Hematopoietic multipotent progenitor cell treated with erythropoietin and hydrocortisone succinate and interleukin-3 and kit ligand, for 4 days (in vitro differentiated cells): ENCODE results near the gene CLNK.
A peak's percentile ranks its signal among the peaks of the same experiment; 100 is the strongest.

ENCODE experiments used
- DNase-seq: peaks from one replicate; pipeline ENCODE4 v3.0.0-alpha.2; 2015

The CLNK gene

DNA sequence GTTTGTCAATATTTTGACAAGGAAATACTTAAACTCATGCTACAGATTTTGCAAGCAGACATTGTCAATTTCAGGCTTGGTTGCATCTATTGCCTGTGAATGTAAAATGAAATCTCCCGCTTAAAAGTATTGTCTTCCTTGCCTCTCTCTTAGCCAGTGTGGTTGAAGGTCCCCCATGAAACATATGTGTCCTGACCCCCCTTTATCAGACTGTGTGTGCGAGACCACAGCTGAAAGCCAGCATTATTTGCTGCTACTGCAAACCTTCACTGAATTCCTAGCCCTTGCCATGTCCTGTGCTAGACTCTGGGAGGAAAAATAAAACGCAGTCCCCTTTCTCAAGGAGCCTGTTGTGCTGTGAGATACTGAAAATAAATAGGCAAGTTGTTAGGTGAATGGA lies 16.6 kb upstream of the CLNK start:
- DNase-seq: peak; percentile 28

DNA sequence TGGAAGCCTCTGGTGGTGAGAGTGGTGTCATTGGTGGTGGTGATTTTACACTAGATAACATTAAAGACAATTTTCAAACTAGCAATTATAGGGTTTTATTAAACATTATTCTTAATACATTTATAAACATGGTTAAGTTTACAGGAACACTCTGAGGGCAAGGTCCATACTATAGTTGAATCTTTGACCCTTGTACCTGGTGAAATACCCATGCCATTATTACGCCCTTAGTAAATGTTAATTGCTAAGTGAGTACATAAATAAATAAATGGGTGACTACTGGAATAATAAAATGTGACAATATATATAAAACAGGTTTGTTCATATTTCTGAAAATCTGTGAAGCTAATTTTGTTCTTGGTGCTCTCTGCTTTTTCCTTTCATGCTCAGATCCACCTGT lies 13.6 kb upstream of the CLNK start:
- no peak for DNase-seq

DNA sequence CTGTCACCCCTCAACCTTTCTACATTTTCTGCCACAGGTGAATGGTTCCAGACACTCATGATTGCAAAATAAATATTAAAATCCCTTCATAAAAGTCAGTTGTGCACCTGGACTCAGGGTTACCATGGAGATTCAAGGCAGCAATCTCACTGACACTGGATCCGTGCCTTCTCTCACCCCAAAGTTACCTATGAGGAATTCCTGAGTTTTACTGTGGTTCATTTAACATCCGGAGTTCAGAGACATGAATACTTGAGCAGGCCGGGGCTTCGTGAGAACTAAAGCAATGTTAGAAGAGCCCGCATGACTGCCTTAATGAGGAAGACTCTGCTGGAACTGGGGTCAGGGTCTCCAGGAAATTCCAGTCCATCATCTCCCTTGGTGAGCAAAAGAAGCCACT lies 12.5 kb upstream of the CLNK start:
- no peak for DNase-seq

DNA sequence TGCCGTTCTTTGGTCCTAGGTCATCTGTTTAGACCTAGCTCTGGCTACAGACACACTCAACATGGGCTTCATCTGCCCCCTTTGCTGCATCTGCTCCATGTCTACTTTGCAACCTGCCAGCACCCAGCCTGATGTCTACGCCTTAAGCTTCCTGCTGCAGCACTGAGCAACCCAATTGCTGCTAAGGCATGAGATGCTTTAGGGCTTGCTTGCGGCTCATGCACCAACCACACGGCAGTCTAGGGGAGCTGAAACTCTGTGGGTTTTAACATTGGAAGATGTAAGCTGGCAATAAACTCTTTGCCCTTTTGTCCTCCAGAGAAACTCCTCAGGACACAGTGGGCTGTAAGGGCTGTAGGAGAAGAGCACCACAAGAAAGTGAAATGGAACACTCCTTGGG lies 11.7 kb upstream of the CLNK start:
- DNase-seq: no peak

DNA sequence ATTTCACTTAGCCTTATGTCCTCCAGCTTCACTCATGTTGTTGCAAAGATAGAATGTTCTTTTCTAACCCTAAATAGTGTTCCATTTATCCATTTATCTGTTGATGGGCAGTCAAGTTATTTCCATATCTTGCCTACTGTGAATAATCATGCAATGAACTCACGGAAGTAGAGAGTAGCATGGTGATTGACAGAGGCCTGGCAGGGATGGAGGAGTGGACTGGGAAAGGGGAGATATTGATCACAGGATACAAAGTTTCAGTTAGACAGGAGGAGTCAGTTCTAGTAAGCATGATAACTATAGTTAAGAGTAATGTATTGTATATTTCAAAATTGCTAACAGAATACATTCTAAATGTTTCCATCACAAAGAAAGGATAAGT lies 10.3 kb upstream of the CLNK start:
- no peak for DNase-seq

DNA sequence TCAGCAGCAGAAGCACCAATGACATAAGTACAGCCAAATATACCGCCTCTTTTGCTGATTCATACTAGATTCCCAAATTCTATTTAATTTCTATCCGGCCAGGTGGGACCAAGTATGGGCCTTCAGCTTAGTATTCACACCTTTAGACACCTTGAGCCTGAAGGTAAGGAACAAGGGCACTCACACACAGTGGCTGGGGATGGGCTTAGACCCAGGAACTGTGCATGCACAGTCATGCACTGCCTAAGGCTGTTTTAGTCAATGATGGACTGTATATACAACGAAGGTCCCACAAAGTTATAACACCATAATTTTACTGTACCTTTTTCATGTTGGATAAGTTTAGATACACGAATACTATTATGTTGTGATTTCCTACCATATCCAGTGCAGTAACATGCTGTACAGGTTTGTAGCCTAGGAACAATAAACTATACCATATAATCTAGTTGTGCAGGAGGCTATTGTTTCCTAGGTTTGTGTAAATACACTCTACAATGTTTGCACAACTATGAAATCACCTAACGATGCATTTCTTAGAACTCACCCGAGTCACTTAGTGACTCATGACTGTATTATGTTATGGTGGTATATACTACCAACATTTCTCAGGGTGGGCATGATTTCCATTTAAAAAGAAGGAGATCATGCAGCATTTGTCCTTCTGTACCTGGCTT lies 9.7 kb upstream of the CLNK start:
- DNase-seq: no peak

DNA sequence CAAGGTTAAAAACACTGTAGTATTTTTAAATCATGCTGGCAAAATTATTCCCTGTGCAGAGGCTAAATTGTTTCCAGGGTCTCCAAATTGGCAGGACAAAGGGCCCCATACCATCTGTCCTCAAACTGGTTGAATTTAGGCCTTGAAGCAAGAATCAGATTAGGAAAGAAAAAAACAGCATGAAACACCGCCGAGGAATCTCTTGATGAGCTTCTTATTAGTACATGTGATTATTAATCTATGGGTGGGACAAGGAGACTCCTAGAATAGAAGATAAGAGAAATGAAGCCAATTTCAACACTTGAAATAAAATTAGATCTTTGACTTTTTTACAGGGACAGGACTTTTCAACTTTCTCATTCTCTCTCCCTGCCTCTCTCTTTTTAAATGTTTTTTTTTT lies 7.1 kb upstream of the CLNK start:
- DNase-seq: no peak

DNA sequence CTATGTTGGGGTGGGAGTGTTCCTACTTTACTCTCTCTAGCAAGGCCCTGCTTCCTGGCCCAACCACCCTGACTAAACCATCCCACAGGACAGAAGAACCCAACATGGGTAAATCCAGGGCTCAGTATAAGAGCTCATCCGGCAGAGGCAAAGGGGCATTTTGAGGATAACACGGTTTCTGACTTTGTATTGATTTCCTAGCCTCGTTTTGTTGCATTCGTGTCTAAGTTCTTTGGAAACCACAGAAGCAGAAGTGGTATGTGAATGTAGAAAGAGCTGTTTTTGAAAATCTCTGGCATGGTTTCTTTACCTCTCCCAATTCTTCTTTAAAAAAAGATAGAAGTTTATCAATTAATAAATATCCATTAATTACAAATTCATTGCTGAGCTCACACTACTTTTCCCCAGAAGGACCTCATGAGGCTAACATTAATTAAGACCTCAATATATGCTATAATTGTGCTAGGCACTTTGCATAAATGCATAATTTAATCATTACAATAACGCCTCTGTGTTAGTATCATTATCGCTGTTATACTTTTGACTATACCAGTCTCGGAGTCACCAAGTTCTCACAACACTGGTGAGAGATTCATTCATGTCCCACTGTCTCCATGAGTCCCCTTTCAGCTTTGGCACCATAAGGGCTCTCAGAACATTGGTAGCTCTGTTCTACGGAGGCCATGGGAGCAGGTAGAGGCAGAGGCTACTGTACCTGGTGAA lies 5.8 kb upstream of the CLNK start:
- DNase-seq: peak; percentile 44

DNA sequence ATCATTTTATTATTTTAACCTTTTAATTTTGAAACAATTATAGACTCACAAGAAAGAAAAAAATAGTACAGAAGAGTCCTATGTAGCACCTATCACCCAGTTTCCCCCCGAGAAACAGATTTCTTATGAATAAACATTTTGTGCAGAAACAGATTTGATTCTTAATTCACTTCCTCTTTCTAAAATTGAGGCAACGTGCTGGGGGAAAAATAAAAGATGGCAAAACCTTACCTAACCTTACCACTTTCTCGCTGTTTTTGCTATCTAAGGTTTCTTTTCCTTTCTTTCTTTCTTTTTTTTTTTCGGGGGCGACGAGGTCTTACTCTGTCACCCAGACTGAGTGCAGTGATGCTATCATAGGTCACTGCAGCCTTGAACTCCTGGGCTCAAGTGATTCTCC lies 4.3 kb upstream of the CLNK start:
- DNase-seq: peak; percentile 35

DNA sequence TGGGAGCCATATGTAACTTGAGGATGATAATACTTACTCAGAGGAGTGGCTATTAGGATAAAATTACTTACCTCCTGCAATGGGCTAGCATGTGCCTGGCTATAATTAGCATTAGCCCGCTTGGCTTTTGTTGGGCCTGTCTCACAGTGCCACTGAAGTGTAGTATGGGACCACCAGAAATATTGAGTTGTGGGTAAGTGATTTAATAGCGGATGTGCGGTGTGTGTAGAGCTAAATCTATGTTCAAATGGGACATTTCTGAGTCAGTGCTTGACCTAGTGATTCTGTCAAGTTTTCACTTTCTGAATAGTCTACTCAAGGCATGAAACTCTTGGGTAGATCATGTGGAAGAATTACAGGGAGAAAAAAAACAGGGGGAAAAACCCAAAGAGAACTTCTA lies 3.5 kb upstream of the CLNK start:
- no peak for DNase-seq

DNA sequence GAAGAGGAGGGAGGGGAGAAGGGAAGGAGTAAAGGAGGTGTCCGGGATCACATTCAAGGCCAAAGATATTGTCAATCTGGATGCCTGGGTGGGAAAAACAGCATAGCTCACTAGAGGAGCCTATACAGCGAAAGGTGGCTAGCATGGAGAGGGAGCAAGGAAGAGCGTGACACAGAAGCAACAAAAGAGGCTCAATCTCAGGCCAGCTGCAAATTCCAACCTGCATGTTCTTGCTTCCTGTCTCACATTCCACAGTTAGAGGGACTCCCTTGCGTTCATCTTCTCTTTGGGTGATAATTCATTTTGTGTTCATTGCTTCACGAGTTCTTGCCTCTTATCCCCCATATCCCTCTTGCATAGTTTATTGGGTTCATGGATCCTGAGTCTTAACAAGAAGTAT lies 3.0 kb upstream of the CLNK start:
- no peak for DNase-seq

DNA sequence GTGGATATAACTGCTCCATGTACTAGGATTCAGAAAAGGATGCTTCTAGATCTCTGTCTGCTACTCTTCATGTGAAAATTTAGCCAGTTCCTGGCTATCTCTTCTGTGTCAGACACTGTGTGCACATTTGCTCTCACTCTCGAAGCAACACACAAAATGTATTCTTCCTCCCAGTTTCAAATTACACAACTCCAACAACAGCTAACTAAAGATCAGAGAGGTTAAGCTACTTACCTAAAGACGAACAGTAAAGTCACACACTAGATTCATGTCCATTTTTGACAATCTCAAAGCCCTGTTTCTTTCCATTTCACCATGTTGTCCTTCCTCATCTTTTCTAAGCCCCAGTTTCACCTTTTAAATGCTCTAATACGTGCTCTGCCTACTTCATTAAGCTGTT lies 2.2 kb downstream of the CLNK start:
- no peak for DNase-seq

DNA sequence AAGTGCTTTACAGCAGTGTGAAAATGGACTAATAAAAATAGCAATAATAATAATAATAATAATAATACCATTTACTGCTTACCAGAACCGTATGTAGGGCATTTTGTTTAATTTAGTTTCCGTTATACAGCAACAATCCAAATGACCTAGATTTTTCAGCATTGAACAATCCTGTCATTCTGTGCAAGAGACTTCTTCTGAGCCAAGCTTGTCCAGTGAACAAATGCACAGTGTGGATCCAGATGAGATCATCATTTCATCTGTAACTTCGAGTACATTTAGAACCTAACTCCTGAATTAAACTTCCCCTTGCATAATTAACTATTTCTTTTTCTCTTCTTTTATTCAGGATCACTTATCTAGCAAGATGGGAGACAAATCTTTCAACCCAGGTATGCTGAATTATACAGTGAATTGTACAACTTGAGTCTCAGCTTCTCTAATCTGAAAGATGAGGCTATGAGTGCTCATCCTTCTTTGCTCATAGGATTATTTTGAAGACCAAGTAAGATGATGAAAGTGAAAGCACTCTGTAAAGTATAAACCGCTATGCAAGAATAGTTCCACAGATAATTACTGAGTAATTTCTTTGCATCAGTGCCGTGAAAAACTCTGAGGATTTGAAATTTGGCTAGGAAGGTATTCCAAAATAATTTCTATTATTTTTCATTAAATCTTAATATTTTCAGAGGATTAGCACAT lies 6.6 kb downstream of the CLNK start:
- DNase-seq: no peak

DNA sequence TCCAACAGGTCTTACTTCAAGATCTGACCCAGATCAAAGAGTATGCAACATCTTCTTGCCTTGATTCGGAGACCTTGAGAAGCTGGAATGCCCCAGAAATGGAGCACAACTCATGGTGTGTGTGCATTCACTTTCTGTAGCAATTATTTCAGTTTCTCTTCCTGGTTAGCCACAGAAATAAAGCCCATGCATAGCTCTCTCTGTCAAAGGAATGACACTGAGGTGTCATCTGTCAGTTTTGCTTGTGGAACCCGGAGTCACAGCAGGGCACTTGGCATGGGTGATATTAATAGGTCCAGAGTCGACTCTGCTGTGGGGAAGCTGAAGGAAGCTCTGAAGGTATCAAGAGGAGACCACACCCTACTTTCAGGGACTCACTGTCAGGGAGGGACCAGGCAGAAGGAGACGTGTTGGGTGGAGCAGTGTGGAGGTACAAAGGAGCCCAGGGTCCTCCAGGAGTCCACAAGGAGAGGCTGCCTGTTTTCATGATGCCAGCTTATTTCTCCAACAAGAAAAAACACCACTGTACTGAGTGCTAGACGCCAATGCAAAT lies 10.7 kb downstream of the CLNK start:
- no peak for DNase-seq

DNA sequence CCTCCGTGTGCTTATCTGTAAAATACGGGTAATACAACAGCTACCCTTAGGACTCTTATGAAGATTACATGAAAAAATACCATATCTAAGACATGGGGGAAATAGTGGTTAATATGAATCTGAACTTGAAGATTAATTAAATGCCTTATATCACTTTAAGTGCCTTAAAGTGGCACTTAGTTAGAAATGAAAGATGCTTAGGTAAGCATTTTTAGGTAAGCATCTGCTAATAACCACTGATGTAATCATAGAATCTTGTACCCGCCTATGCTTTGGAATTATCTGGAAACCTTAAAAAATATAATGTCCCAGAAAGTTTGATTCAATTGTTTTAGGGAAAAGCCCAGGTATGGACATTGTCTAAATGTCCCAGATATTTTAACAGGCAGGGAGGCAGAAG lies 12.2 kb downstream of the CLNK start:
- no peak for DNase-seq

DNA sequence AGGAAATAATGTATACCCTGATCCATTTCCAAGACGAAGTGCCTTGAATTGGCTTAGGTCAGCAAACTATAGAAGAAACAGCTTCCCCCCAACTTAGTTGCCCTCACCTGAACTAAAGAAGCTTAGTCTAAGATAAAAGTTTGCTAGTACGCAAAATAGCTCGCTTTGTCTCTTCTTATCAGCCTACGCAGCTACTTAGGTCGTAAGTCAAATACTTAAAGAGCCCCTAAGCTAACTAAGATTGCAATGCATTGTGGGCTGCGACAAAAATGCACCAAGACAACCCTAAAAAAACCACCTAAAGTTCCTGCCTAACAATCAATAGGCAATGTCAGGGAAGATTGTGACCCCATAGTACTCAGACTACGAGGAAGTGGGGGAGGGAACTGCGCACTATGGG lies 12.8 kb downstream of the CLNK start:
- no peak for DNase-seq

DNA sequence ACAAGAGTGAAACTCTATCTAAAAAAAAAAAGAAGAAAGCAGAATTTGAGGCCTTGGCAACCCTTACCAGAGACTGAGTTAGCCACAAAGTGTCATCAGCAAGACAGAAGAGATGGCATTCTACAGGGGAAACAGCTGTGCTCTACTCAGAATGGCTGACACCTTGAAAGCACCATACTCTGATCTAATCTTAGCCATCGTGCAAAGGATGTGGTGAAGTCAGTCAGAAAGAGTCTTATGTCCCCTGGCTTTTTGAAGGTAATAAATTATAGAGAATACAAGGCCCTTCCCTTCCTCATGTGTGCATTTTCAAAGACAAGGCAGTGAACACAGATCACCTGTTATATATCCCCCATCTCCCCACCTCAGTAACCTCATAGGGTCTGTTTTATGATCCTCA lies 13.2 kb downstream of the CLNK start:
- DNase-seq: peak; percentile 78

DNA sequence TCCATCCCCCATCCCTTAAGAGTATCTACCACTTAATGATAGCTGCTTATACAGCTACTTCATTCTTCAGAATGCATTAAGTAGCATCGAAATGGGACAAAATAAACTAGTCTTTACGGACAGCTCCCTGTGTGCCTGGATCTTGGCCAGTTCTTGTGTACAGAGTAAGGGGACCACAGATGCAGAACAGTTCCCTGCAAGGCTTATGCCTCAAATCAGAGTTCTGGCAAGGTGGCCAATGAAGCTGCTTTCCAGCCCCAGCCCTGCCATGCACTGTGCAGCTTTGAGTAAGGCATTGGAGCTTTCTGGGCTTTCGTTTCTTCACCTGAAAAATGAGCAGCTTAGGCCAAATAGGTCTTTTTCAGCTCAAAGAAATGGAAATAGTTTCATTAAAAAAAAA lies 14.2 kb downstream of the CLNK start:
- DNase-seq: no peak

DNA sequence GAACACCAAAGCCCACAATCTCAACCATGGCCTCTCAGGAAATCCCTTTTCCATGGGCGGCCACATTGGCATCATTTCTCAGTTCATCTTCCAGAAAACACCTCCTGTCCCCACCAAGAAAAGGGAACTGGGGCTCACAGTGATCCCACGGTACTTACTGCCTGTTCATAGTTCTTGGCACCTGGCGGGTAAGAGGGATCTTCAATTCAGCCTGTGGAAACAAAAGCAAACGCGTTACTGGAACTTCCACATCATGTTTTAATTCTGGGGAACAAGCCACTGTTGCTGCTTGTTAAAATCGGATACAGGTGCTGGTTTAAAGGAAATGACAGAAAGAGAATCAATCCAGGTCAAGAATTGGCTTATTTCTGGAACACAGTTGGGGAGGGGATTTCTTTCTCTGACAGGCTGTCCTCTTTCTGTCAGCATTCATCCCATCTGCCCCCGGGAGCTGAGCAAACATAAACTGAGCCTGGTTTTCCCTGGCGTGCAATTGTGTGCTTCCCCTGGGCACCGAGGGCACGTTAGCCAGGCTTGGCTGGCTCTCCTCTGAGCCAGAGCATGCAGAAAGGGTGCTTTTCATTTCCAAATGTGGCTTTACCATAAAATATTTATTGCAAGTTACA lies 16.8 kb downstream of the CLNK start:
- DNase-seq: no peak

DNA sequence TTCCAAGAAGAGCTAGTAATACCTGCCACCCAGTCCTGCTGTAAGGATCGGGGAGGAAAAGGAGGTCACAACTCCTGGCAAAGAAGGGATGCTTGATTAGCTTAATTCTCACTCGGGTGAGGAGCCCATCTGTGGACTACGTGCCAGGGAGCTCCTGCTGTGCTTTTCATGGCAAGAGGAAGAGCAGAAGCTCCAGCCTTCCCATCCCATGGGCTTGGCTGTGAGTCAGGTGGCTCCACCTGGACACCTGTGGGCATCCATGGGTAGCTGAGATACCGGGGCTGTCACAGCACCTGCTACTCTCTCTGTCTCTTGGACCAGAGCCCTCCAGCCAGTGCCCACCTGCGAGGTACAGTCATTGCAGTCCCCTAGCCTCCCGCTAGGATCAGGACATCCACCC lies 18.0 kb downstream of the CLNK start:
- DNase-seq: no peak

DNA sequence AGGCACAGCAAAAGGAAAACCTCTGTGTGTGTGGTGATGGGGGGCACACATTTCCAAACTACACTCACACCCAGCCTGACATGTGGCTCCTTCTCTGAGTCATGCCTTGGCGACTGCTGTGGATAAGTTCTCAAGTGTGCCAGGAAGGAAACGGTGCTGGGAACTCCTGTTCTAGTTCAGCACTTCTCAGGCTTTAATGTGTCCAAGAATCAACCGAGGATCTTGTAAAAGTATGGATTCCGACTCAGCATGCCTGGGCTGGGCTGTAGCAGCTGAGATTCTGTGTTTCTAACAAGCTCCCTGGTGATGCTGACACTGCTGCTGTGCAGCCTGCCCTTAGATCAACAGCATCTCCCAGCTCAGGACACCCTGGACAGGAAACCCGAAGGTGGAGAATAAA lies 20.2 kb downstream of the CLNK start:
- DNase-seq: peak; percentile 46

DNA sequence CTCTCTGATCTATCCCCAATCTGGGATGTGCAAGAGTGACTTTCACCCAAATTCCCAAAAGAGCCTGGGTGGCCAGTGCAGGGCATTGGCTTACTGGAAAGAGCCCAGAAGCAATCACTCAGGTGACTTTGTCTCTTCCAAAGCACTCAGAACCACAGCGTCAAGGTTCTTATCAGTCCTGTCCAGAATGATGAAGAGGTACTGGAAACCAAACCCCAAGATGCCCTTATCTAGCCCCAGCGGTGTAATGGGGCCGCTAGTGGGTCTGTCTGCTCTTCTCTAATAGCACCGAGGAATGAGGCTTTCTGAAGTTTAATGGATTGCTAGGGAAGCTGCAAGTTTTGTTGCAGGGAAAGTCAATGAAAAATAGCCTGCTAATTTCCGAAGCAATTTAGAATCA lies 21.6 kb downstream of the CLNK start:
- peak; percentile 81 for DNase-seq

DNA sequence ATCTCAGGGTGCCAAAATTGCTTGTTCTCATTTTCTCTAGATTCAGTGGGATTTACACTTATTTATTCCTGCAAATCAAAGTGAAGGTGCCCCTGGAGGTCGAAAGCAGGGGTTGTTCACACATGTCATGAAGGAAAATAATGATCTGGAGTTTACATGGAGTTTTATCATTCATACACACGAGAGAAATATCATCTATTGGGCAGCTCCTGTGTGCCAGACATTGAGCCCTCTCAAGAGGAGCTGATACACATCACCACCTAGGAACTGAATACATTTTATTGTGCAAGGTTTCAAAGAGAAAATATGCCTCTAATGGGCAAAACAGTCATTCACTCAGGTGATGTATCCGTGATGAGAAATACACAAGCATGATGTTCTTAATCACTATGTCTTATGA lies 23.5 kb downstream of the CLNK start:
- DNase-seq: no peak

DNA sequence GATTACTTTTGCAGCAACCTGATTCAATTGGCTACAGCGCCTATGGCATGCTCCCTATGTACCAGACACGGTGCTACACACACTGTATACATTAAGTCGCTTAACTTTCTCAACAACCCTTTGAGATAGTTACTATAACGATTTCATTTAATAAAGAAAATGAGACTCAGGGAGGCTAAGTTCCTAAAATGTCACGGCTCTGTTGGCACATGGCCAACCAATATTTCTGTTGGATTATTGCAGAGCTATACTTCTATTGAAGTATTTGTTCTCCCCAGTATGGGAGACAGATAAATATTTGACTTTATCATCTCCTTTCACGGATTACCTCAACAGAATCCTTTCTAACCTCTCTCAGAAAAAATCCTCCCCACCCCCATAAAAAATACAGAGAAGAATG lies 25.3 kb downstream of the CLNK start:
- no peak for DNase-seq
